NT2/D1 (cell line): ENCODE measurements around the gene KIF20B.

ENCODE experiments used
- SUZ12 ChIP-seq: IDR thresholded peaks from 2 replicates; pipeline ENCODE4 v1.6.1; 2011; ENCODE audit not compliant: insufficient read length, insufficient read depth; ENCODE audit errors: extremely low read depth
- YY1 ChIP-seq: IDR thresholded peaks from 2 replicates; pipeline ENCODE4 v1.6.1; 2011; ENCODE audit not compliant: insufficient read length, insufficient read depth
- ZNF274 ChIP-seq: IDR thresholded peaks from 2 replicates; pipeline ENCODE4 v1.6.1; 2011; ENCODE audit warnings: mild to moderate bottlenecking, low read depth, low read length

- TF ChIP-seq YY1 (no peak), ZNF274 (no peak), SUZ12 (no peak)
These were observed 92.4 kb downstream of the KIF20B start for GRCh38 chr10:89793649-89794254.
